Skeletal muscle tissue (tissue), 2 donors: ENCODE measurements around the gene SURF1. TPM values are rescaled to one million over a fixed set of nuclear protein-coding genes. Genes with fewer than 3 reads are reported as not detected.

Experiments
- small RNA-seq: library from RNA; depleted of rRNA; stranded (forward); fragments of <200 nt; gene quantifications from one replicate; pipeline ENCODE3, GENCODE V24; 2014
- total RNA-seq: library from RNA; depleted of rRNA; stranded (reverse); fragments of >200 nt; gene quantifications from one replicate; pipeline ENCODE4 v1.2.3, GENCODE V29; 2014

SURF1 gene
- total RNA-seq, 1 donor from 2014 or later, result 24.5 TPM

Small RNA genes lying within 50 kb of the gene (small RNA-seq; reads per million reads assigned to genes)
- gene RF00019 (not detected), gene SNORD24 (not detected), gene SNORD36A (not detected), gene SNORD36B (not detected), gene SNORD36C (not detected)

Other genes with a start within 250 kb of the SURF1 start
- 26.1 TPM for gene RALGDS, start 235.2 kb downstream of the SURF1 start, total RNA-seq
- gene GBGT1, start 192.6 kb downstream of the SURF1 start, total RNA-seq, result 2.6 TPM
- not detected for gene OBP2B, start 147.2 kb downstream of the SURF1 start, total RNA-seq
- gene ABO, start 81.3 kb downstream of the SURF1 start, total RNA-seq, result under 0.01 TPM
- 7.8 TPM for gene SURF6, start 20.3 kb downstream of the SURF1 start, total RNA-seq
- gene MED22, start 8.4 kb downstream of the SURF1 start, total RNA-seq, result 13.0 TPM
- gene RPL7A, start 8.3 kb downstream of the SURF1 start, total RNA-seq, result 2,342 TPM
- gene SURF2, start 63 bp upstream of the SURF1 start, total RNA-seq, result 12.5 TPM
- gene SURF4, start 19.6 kb upstream of the SURF1 start, total RNA-seq, result 166 TPM
- gene STKLD1, start 19.9 kb upstream of the SURF1 start, total RNA-seq, result 1.0 TPM
- gene REXO4, start 61.5 kb upstream of the SURF1 start, total RNA-seq, result 14.6 TPM
- gene ADAMTS13, start 65.9 kb upstream of the SURF1 start, total RNA-seq, result 1.6 TPM
- gene CACFD1, start 103.5 kb upstream of the SURF1 start, total RNA-seq, result 4.7 TPM
- gene SLC2A6, start 122.6 kb upstream of the SURF1 start, total RNA-seq, result 0.52 TPM
- gene MYMK, start 168.5 kb upstream of the SURF1 start, total RNA-seq, result 8.9 TPM
- gene ADAMTSL2, start 178.2 kb upstream of the SURF1 start, total RNA-seq, result 4.7 TPM